Measurements from ENCODE around the gene GALNTL6. TPM values are rescaled to one million over a fixed set of nuclear protein-coding genes. Genes with fewer than 3 reads are reported as not detected.

The GALNTL6 gene
- polyA plus RNA-seq, 1 donor (not counting 4 experiments of a cell fraction or from before 2014, with no cell fraction given) = not detected

GRCh38 chr4:171929907-171930306 lies 116.7 kb downstream of the GALNTL6 start:
- H3K4me3 ChIP-seq (ENCODE audit: control insufficient read depth in 2 of 3, extremely low read depth in 1 of 3, insufficient read depth in 2 of 3, low read depth in 1 of 3, low read length in 3 of 3) = no peak overlapping the region
- TF ChIP-seq CTCF (optimal IDR thresholded peaks at IDR 0.05 in 1 of 3, IDR thresholded peaks at IDR 0.05 in 1 of 3, conservative IDR thresholded peaks at IDR 0.05 in 1 of 3; ENCODE audit: extremely low read depth in 1 of 3, insufficient read depth in 2 of 3, low read length in 3 of 3) (no peak), EZH2 (IDR thresholded peaks at IDR 0.05; ENCODE audit: low read length) (no peak)
- no peaks in the 10 kb centered on the region for H3K9me1 ChIP-seq (ENCODE audit: control insufficient read depth, extremely low read depth, insufficient read depth, low read length)
- no peak overlapping the region for H3K4me2 ChIP-seq (ENCODE audit: control insufficient read depth, extremely low read depth, insufficient read depth, low read depth, low read length)
- H2AFZ ChIP-seq (ENCODE audit: control insufficient read depth, low read length) = no peak overlapping the region
- no peaks in the 10 kb centered on the region for H3K27me3 ChIP-seq (ENCODE audit: control insufficient read depth, extremely low read depth, insufficient read depth, low read length)
- no peaks in the 10 kb centered on the region for H3K79me2 ChIP-seq (ENCODE audit: control insufficient read depth, insufficient read depth, low read length)
- H3K27ac ChIP-seq (ENCODE audit: control insufficient read depth, insufficient read depth, low read length) = no peak overlapping the region
- no peak overlapping the region for H3K9ac ChIP-seq (ENCODE audit: control insufficient read depth, extremely low read depth, insufficient read depth, low read length)
- no peaks in the 10 kb centered on the region for H3K36me3 ChIP-seq (ENCODE audit: control insufficient read depth in 2 of 2, extremely low read depth in 1 of 2, insufficient read depth in 2 of 2, low read length in 2 of 2)
- no peaks in the 10 kb centered on the region for H4K20me1 ChIP-seq (ENCODE audit: control insufficient read depth, extremely low read depth, insufficient read depth, low read length)
- H3K4me1 ChIP-seq (ENCODE audit: control insufficient read depth, extremely low read depth, insufficient read depth, low read length) = no peaks in the 10 kb centered on the region
- FAIRE-seq = no peak
- H3K9me3 ChIP-seq (ENCODE audit: control insufficient read depth, low read depth, low read length) = peaks cover 7% of the 10 kb centered on the region
- dilution Hi-C loops (cut with MboI; ENCODE audit: extremely low pct_ligation_motif_present, low sequenced_read_pairs) = no loop called here
- no peak for DNase-seq (ENCODE audit: low read depth, low spot score)

GRCh38 chr4:171932238-171932637 lies 119.0 kb downstream of the GALNTL6 start:
- dilution Hi-C loops (cut with MboI; ENCODE audit: extremely low pct_ligation_motif_present, low sequenced_read_pairs) = no loop called here
- H2AFZ ChIP-seq (ENCODE audit: control insufficient read depth, low read length) = no peak overlapping the region
- H3K9me3 ChIP-seq (ENCODE audit: control insufficient read depth, low read depth, low read length) = peaks cover 7% of the 10 kb centered on the region
- FAIRE-seq (no peak), DNase-seq (ENCODE audit: low read depth, low spot score) (no peak)
- H3K4me3 ChIP-seq (ENCODE audit: control insufficient read depth in 2 of 3, extremely low read depth in 1 of 3, insufficient read depth in 2 of 3, low read depth in 1 of 3, low read length in 3 of 3) = no peak overlapping the region
- H3K4me1 ChIP-seq (ENCODE audit: control insufficient read depth, extremely low read depth, insufficient read depth, low read length) = no peaks in the 10 kb centered on the region
- H4K20me1 ChIP-seq (ENCODE audit: control insufficient read depth, extremely low read depth, insufficient read depth, low read length) = no peaks in the 10 kb centered on the region
- TF ChIP-seq CTCF (optimal IDR thresholded peaks at IDR 0.05 in 1 of 3, IDR thresholded peaks at IDR 0.05 in 1 of 3, conservative IDR thresholded peaks at IDR 0.05 in 1 of 3; ENCODE audit: extremely low read depth in 1 of 3, insufficient read depth in 2 of 3, low read length in 3 of 3) (no peak), EZH2 (IDR thresholded peaks at IDR 0.05; ENCODE audit: low read length) (no peak)
- no peak overlapping the region for H3K4me2 ChIP-seq (ENCODE audit: control insufficient read depth, extremely low read depth, insufficient read depth, low read depth, low read length)
- H3K36me3 ChIP-seq (ENCODE audit: control insufficient read depth in 2 of 2, extremely low read depth in 1 of 2, insufficient read depth in 2 of 2, low read length in 2 of 2) = no peaks in the 10 kb centered on the region
- H3K27me3 ChIP-seq (ENCODE audit: control insufficient read depth, extremely low read depth, insufficient read depth, low read length) = no peaks in the 10 kb centered on the region
- no peak overlapping the region for H3K9ac ChIP-seq (ENCODE audit: control insufficient read depth, extremely low read depth, insufficient read depth, low read length)
- no peak overlapping the region for H3K27ac ChIP-seq (ENCODE audit: control insufficient read depth, insufficient read depth, low read length)
- no peaks in the 10 kb centered on the region for H3K9me1 ChIP-seq (ENCODE audit: control insufficient read depth, extremely low read depth, insufficient read depth, low read length)
- H3K79me2 ChIP-seq (ENCODE audit: control insufficient read depth, insufficient read depth, low read length) = no peaks in the 10 kb centered on the region

Measured in keratinocyte (primary cell).